ENCODE measurements around the gene GRIN2A.

GRIN2A gene

DNA sequence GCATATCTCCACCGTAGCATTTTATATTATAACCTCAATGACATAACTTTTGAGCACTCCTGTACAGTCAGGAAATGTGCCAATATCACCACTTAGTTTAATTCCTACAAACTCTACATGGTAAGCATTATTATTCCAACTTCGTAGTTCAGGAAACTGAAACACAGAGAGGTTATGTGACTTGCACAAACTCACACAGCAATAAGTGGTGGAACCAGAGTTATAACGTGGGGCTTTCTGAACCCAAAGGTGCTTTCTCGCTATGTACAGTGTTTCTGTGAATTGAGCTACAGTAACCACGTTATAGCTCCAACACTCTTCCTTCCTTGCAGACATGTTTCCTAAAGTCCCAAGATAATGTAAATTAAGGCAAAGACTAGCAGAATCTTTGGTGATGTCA, 330.2 kb downstream of the GRIN2A start:
- DNase-seq: no peak

GRCh38 chr16:9850817-9851216, 331.4 kb downstream of the GRIN2A start:
- no peak for DNase-seq

DNA sequence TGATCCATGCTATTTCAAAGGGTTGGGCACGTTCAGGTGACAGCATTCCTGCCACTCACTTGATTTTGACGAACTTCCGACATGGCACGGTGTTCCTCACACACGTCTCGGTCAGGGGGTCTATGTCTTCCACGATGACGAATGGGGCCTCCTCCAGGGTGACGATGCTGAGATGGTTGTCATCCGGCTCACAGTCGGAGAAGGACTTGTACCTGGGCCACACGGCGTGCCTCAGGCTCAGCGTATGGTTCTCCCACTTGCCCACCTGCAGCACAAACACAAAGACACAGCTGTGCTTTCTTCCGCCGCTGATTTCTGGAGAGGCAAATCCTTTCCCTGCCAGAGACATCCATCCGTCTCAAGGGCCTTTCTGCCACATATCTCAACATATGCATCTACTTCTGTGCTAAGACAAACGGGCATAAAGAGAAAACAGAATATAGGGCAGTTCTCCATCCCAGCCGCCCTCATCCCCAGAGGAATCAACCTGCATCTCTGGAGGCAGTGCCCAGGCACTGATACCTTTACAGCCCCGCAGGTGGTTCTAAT, 332.5 kb downstream of the GRIN2A start:
- DNase-seq: no peak

GRCh38 chr16:9847146-9847545, 335.1 kb downstream of the GRIN2A start:
- DNase-seq: no peak

- no peak for DNase-seq
Observed at GRCh38 chr16:9846362-9847099, 335.7 kb downstream of the GRIN2A start.

GRCh38 chr16:9845661-9846361, 336.4 kb downstream of the GRIN2A start:
- no peak for DNase-seq

DNA sequence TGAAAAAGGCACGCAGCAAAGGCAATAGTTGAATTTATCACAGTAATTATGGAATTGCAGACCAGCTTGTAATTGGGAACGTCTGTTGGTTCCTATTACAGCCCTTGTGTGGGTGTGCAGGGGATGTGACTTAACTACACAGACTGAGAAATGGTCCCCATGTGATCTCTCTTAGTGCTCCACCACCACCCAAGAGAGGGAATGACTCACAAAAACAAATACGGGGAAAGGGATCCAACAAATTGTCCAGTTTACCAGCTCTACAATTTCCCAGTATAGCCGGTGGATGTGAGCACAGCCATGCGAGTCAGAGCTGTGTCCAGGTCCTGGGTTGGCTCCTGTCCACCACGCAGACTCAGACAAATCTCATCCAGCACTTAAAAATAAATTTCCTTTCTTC, 337.9 kb downstream of the GRIN2A start:
- DNase-seq: no peak

- DNase-seq: no peak
Observed at GRCh38 chr16:9843424-9844018, 338.7 kb downstream of the GRIN2A start.

GRCh38 chr16:9840761-9841665, 341.2 kb downstream of the GRIN2A start:
- DNase-seq: no peak

DNA sequence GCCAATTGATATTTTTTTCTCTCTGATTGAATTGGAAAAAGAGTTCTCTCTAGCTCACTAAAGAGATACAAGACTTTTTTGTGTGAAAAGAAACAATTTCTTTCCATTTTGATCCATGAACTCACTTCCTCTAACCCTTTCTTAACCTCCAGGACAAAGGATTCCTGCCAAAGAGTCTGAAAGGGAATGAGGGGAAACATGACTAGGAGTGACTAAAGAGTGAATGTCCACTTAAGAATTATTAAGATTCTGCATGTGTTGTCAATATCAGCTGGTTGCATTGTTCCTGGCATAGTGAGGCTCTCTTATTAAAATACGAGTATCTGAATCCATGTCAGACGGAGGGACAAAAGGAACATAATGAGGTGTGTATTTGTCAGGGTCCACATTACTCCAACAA, 344.7 kb downstream of the GRIN2A start:
- no peak for DNase-seq

DNA sequence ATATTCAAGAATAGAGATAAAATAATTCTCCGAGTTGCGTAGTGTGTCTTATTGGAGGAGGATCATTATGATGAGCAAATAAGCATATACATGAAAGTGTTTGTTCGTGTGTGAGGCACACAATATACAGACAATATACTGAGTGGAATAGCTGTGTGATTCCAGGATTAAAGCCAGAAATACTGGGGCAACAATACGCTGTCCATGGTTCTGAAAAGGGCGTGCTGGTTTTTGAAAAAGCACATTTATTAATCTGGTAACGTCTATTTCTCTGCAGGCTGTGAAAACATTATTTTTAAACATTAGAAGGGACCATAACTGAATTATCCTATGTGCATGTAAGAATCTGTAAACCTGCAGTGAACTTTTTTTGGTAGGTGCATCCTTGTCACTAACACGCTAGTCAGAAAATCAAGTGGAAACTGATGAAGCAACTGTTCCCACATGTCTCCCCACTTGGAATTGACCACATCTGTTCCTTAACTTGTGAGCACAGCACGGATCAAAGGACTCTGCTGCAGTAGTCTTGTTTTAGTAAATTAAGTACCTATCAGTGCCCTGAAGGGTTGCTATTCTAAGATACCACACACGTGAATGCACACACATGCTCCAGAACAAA, 346.0 kb downstream of the GRIN2A start:
- no peak for DNase-seq

DNA sequence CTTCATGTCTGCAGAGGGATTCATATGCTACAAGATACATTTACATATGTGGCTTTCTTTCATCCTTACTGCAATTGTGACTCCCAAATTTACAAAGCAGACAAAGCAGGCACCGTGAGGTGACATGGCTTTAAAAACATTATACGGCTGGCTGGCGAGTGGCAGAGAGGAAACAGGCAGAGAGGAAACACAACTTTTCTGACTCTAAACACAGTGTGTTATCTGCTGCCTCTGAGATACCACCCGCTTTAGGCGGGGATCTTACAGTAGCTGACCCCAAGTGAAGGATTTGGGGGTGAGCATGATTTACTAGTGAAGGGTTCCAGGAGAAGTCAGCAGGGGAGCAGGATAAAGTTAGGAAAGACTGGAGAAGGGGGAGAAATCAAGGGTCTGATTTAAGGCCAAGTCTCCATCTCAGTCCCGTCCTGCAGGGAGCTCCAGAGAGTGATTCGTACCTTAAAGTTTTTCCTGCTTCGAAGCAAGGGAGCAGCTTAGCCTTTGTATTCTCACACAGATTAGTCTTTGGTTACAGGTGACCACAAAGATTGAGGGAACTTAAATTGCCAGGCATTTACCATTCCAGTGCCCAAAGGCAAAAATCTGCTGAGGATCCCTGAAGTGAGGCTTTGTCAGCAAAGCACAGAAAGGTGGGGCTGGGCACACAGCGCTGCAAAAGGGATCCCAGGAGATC, 355.0 kb downstream of the GRIN2A start:
- DNase-seq: no peak

DNA sequence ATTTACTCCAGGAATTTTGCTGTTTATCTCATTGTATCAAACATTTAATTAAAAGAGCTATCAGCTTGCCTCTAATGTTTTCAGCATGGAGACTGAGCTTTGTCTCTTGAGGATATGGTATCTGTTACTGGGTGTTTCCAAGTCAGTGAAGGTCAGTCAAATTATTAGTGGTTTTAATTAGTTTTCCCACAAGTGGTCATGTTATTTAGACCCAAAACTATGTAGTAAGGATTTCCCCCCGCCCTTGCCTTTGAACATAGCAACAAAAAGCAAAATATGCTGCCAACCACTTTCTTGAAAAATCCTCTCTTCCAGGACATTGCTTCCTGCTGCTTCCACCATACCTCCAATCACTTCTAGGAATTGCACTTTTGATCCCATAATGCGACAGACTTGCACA, 355.6 kb downstream of the GRIN2A start:
- DNase-seq: no peak

DNA sequence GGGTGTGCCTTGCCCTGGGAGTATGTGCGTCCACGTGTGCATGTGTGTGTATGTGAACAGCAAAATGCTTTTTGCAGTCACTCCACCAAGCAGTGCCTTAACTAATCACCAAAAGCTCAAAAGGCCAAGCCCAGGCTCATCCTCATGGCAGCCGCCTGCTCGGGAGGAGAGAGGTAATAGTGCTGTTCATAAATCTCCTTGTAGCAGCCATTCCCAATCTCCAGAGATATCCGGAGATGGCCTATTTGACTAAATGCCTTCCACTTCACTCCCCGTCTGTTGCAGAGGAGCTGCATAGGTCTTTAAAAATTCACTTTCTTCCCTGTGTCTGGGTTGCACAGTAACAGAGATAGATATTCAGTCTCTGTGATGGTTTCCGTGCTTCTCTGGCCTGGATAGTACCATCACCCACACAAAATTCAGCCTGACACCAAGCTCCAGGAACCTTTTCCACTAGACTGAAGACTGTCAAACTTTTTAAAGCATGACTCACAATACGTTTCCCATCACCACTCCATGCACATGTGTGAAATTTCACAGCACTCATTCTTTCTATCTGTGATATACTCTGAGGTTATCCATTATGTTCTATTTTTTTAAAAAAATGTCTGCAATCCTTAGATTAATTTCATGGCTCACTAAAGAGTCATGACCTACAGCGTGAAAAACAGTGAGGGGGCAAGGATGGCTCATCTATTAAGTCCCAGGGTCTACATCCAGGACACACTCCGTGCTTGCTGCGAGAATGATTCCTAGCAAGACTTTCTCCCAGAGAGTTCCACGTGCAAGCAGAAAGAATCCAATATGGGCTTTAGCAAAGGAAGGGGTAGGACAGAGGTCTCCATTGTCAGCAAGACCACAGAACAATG, 357.8 kb downstream of the GRIN2A start:
- no peak for DNase-seq

GRCh38 chr16:9823510-9823909, 358.7 kb downstream of the GRIN2A start:
- no peak for DNase-seq

DNA sequence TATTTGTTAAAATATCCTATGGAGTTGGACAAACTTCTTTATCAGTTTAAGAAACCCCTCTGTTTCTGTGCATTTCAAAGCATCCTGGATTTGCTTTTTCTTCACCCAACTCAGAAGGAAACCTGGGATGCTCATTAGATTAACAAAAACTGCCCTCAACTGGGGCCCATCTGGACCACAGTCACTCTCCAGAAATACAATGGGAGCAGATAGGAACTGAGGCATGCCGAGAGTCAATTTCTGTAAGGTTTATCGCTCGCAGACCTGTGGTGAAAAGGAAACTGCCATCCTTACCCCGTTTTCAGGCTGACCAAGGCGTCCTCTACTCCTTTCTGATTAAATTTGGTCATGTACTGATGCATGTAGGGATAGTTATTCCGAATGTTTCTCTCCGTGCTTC, 360.3 kb downstream of the GRIN2A start:
- DNase-seq: no peak

- no peak for DNase-seq
Observed at GRCh38 chr16:9821331-9821730, 360.9 kb downstream of the GRIN2A start.

- no peak for DNase-seq
Observed at GRCh38 chr16:9820476-9821246, 361.6 kb downstream of the GRIN2A start.

DNA sequence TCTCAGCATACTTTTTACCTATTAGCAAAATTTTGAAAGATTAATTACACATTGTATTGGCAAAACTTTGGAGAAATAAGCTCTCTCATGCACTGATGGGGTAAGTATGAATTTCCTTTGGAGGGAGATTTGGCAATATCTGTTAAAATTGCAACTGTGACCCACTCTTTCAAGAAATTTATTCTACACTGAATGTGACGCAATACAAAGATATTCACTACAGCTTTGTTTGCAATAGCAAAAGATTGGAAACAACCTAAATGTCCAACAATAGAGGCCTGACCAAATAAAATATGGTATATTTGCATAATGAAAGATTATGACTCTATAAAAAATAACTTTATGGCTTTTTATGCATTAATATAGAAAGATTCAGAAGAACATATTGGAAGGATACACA, 363.5 kb downstream of the GRIN2A start:
- DNase-seq: no peak

GRCh38 chr16:9817586-9817985, 364.6 kb downstream of the GRIN2A start:
- no peak for DNase-seq
